ENCODE data around the gene DHCR7.

The DHCR7 gene

GRCh38 chr11:71396548-71397123 is 51.6 kb downstream of the DHCR7 start:
- Histone ChIP-seq H3K4me3 (ENCODE audit: low read length) (no peak overlapping the region), H3K79me2 (ENCODE audit: control insufficient read depth, low read length) (no peaks in the 10 kb centered on the region), H3K9me2 (replicated peaks; ENCODE audit: control insufficient read depth, low read length) (no peaks in the 10 kb centered on the region), H3K36me3 (ENCODE audit: control insufficient read depth, low read length) (no peaks in the 10 kb centered on the region), H3K27me3 (ENCODE audit: control insufficient read depth, low read length) (peaks cover 8% of the 10 kb centered on the region), H4K20me1 (ENCODE audit: control insufficient read depth, insufficient read depth, low read depth, low read length) (no peaks in the 10 kb centered on the region), H3K4me1 (ENCODE audit: control insufficient read depth, low read length) (no peaks in the 10 kb centered on the region), H3K9me3 (ENCODE audit: control insufficient read depth, insufficient read depth, low read length) (no peaks in the 10 kb centered on the region), H3F3A (ENCODE audit: control insufficient read depth, insufficient read depth) (no peaks in the 10 kb centered on the region), H3K4me2 (ENCODE audit: low read length) (no peak overlapping the region), H3K27ac (ENCODE audit: low read depth, low read length) (no peak overlapping the region)
- TF ChIP-seq, protein P1, sequence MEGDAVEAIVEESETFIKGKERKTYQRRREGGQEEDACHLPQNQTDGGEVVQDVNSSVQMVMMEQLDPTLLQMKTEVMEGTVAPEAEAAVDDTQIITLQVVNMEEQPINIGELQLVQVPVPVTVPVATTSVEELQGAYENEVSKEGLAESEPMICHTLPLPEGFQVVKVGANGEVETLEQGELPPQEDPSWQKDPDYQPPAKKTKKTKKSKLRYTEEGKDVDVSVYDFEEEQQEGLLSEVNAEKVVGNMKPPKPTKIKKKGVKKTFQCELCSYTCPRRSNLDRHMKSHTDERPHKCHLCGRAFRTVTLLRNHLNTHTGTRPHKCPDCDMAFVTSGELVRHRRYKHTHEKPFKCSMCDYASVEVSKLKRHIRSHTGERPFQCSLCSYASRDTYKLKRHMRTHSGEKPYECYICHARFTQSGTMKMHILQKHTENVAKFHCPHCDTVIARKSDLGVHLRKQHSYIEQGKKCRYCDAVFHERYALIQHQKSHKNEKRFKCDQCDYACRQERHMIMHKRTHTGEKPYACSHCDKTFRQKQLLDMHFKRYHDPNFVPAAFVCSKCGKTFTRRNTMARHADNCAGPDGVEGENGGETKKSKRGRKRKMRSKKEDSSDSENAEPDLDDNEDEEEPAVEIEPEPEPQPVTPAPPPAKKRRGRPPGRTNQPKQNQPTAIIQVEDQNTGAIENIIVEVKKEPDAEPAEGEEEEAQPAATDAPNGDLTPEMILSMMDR (IDR thresholded peaks at IDR 0.05; ENCODE audit: low read depth, low read length, poor library complexity, severe bottlenecking), result no peak
- no peak for TF ChIP-seq EZH2phosphoT487 (IDR thresholded peaks at IDR 0.05; ENCODE audit: borderline replicate concordance, low read length)

DNA sequence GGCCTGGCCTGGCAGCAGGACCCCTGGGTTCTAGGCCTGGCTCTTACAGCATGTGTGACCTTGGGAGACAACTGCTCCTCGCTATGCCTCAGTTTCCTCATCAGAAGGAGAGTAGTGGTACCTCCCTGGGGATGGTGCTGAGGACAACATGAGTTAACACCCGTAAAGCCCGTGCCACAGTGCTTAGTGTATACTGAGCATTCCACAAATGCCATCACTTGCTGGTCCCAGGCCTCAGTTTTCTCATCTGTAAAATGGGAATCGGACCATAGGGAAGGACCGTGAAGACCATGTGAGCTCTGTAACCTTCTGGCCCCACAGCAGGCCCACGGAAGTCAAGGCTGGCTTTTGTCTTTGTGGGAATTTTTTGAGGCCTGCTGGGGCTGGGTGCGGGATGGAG is 52.4 kb downstream of the DHCR7 start:
- TF ChIP-seq, protein P1 (IDR thresholded peaks at IDR 0.05; ENCODE audit: low read depth, low read length, poor library complexity, severe bottlenecking), result no peak
- TF ChIP-seq EZH2phosphoT487 (IDR thresholded peaks at IDR 0.05; ENCODE audit: borderline replicate concordance, low read length), result no peak
- Histone ChIP-seq H3K9me3 (ENCODE audit: control insufficient read depth, insufficient read depth, low read length) (no peaks in the 10 kb centered on the region), H3K36me3 (ENCODE audit: control insufficient read depth, low read length) (no peaks in the 10 kb centered on the region), H4K20me1 (ENCODE audit: control insufficient read depth, insufficient read depth, low read depth, low read length) (no peaks in the 10 kb centered on the region), H3F3A (ENCODE audit: control insufficient read depth, insufficient read depth) (no peaks in the 10 kb centered on the region), H3K4me2 (ENCODE audit: low read length) (no peak overlapping the region), H3K4me1 (ENCODE audit: control insufficient read depth, low read length) (no peaks in the 10 kb centered on the region), H3K9me2 (replicated peaks; ENCODE audit: control insufficient read depth, low read length) (no peaks in the 10 kb centered on the region), H3K27ac (ENCODE audit: low read depth, low read length) (no peak overlapping the region), H3K79me2 (ENCODE audit: control insufficient read depth, low read length) (no peaks in the 10 kb centered on the region), H3K27me3 (ENCODE audit: control insufficient read depth, low read length) (peaks cover 12% of the 10 kb centered on the region), H3K4me3 (ENCODE audit: low read length) (no peak overlapping the region)

DNA sequence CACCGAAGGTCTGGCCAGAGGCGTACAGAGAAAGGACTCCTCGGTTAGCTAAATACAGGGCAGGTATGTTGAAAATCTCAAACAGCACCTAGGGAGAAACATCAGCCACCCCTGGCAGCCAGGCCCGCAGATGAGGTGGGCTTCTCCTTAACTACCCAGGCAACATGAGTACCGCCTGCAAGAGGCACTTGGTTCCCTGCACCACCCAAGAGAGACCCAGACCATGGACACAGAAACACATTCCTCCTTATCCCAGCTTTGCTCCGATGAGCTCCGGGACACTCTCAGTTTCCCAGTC is 53.0 kb downstream of the DHCR7 start:
- Histone ChIP-seq H3K4me3 (ENCODE audit: low read length) (no peak overlapping the region), H3K27ac (ENCODE audit: low read depth, low read length) (no peak overlapping the region), H3K79me2 (ENCODE audit: control insufficient read depth, low read length) (no peaks in the 10 kb centered on the region), H3K9me2 (replicated peaks; ENCODE audit: control insufficient read depth, low read length) (no peaks in the 10 kb centered on the region), H3K4me2 (ENCODE audit: low read length) (no peak overlapping the region), H3K36me3 (ENCODE audit: control insufficient read depth, low read length) (no peaks in the 10 kb centered on the region), H3K4me1 (ENCODE audit: control insufficient read depth, low read length) (no peaks in the 10 kb centered on the region), H4K20me1 (ENCODE audit: control insufficient read depth, insufficient read depth, low read depth, low read length) (no peaks in the 10 kb centered on the region), H3K27me3 (ENCODE audit: control insufficient read depth, low read length) (peaks cover 15% of the 10 kb centered on the region), H3K9me3 (ENCODE audit: control insufficient read depth, insufficient read depth, low read length) (no peaks in the 10 kb centered on the region), H3F3A (ENCODE audit: control insufficient read depth, insufficient read depth) (no peaks in the 10 kb centered on the region)
- no peak for TF ChIP-seq EZH2phosphoT487 (IDR thresholded peaks at IDR 0.05; ENCODE audit: borderline replicate concordance, low read length)
- TF ChIP-seq, protein P1 (IDR thresholded peaks at IDR 0.05; ENCODE audit: low read depth, low read length, poor library complexity, severe bottlenecking), result no peak
